IMR-90 (cell line): ENCODE data around the gene WDFY2.

ENCODE experiments used
- CEBPB ChIP-seq: IDR thresholded peaks from 2 replicates; pipeline ENCODE4 v1.6.1; 2012; ENCODE audit warnings: low read depth, low read length, improper control_type of control experiment
- CHD1 ChIP-seq: IDR thresholded peaks from 2 replicates; pipeline ENCODE4 v1.6.1; 2012; ENCODE audit warnings: low read depth, low read length, improper control_type of control experiment
- CTCF ChIP-seq: conservative IDR thresholded peaks from 2 replicates; pipeline ENCODE4 v1.5.1; 2012; ENCODE audit warnings: mild to moderate bottlenecking, low read depth, low read length, improper control_type of control experiment
- MAFK ChIP-seq: IDR thresholded peaks from 2 replicates; pipeline ENCODE4 v1.6.1; 2012; ENCODE audit warnings: low read depth, low read length, improper control_type of control experiment
- MAZ ChIP-seq: IDR thresholded peaks from 2 replicates; pipeline ENCODE4 v1.6.1; 2012; ENCODE audit warnings: low read depth, mild to moderate bottlenecking, low read length, improper control_type of control experiment, moderate library complexity, borderline replicate concordance
- POLR2A ChIP-seq: IDR thresholded peaks from 2 replicates; pipeline ENCODE4 v1.6.1; 2012; ENCODE audit warnings: mild to moderate bottlenecking, low read depth, low read length
- RAD21 ChIP-seq: IDR thresholded peaks from 2 replicates; pipeline ENCODE4 v1.6.1; 2012; ENCODE audit warnings: low read length, improper control_type of control experiment
- RFX5 ChIP-seq: IDR thresholded peaks from 2 replicates; pipeline ENCODE4 v1.8.0; 2012; ENCODE audit warnings: low read depth, mild to moderate bottlenecking, low read length, moderate library complexity
- SMC3 ChIP-seq: fragments of 150-350 bp; IDR thresholded peaks from 2 replicates; pipeline ENCODE4 v1.6.1; 2016; ENCODE audit warnings: low read depth, mild to moderate bottlenecking, antibody characterized with exemption, low read length, moderate library complexity
- TF ChIP-seq, protein P1 (sequence below): fragments of 150-350 bp; IDR thresholded peaks from 2 replicates; pipeline ENCODE4 v1.6.1; 2017; ENCODE audit warnings: mild to moderate bottlenecking, antibody characterized with exemption, low read length, low read depth

DNA sequence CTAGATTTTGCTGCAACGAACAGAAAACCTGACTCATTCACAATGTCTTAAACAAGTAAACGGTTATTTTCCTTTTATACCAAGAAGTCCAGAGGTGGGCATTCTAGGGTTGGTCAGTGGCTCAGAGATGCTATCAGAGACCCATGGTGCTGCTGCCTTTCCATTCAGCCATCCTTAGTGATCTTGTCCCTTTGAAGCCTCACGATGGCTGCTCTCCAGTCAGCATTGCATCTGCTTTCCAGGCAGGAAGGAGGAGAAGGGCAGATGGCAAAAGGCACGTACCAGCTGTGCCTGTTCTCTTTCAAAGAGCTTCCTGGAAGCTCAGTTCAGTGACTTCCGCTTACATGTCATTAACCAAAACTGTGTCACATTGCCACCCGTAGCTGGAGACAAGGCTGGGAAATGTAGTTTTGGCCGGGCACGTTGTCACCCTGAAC, 30.1 kb downstream of the WDFY2 start:
- no peak for TF ChIP-seq CTCF
- TF ChIP-seq, protein P1, sequence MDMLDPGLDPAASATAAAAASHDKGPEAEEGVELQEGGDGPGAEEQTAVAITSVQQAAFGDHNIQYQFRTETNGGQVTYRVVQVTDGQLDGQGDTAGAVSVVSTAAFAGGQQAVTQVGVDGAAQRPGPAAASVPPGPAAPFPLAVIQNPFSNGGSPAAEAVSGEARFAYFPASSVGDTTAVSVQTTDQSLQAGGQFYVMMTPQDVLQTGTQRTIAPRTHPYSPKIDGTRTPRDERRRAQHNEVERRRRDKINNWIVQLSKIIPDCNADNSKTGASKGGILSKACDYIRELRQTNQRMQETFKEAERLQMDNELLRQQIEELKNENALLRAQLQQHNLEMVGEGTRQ: no peak
- no peak for TF ChIP-seq RAD21
- TF ChIP-seq RFX5: no peak
- no peak for TF ChIP-seq MAFK
- TF ChIP-seq POLR2A: no peak
- TF ChIP-seq CHD1: no peak
- TF ChIP-seq SMC3: no peak
- TF ChIP-seq CEBPB: no peak
- no peak for TF ChIP-seq MAZ
